Adrenal gland (tissue), 5 donors: ENCODE data around the gene WLS.

Experiments used
- CTCF ChIP-seq, 6 experiments: fragments of 450-650 bp in 4 of 6; fragments of 200-600 bp in 2 of 6; sonication (generic) in 1 of 6; IDR thresholded peaks; 1 replicate in 5 of 6; 2 replicates in 1 of 6; pipeline versions ENCODE4 v1.5.1 to v1.8.0; 2016 to 2021; ENCODE audit warnings: antibody characterized with exemption in 6 of 6, mild to moderate bottlenecking in 2 of 6, moderate library complexity in 1 of 6
- POLR2A ChIP-seq, 2 donors: fragments of 450-650 bp; IDR thresholded peaks; one replicate each; pipeline ENCODE4 v1.6.1; 2017; ENCODE audit warnings: antibody characterized with exemption in 2 of 2, mild to moderate bottlenecking in 2 of 2, moderate library complexity in 1 of 2
- donor health status: DM: no; HTN: no; CAD: no.

- no peak for TF ChIP-seq CTCF (IDR thresholded peaks at IDR 0.05)
- TF ChIP-seq POLR2A (IDR thresholded peaks at IDR 0.05) = no peak
Observed at GRCh38 chr1:68223687-68224086, 8.6 kb downstream of the WLS start.
